ENCODE results near the gene LIX1L.

Gene LIX1L

DNA sequence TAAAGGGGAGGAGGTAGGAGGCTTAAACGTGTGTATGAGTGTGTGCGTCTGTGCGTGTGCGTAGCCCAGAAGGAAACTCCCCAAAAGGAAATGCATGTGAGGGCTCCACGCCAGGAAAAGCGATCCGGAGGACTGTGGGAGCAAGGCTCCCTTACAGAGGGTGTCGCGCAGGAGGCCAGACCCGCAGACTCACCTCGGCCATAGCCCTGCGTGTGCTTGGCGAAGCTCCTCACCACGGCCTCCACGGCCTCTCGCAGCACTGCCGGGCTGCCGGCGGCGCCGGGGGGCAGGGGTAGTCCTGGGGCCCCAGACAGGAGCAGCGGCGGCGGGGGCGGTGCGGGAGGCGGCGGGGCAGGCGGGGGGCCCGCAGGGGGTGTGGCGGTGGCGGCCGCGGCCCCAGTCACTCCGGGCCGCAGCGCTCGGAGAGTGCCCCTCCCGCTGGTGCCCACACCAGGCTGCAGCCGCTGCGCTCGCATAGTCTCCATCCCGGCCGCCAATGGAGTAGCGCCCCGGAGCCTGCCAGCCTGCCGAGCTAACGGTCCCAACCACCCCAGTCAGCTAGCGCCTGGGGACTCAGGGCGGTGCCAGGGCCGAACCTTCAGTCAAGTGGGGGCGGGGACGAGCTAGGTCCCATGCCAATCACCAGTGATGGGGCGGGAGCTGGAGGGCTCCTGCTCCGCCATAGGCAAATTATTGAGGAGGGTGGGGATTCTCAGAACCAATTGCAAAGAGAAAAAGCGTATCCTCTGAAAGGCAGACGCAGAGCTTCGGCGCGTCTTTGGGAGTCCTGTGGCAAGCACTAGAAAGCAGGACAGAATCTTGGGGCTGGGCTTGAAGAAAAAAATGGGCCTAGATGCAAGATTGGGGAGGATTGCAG, at the start of gene LIX1L:
Gene LIX1L (minus strand): TSS at position 575 of the 877 bp plus-strand sequence. CDS start 90 bp downstream, at position 485.
- peak; percentile 96 for DNase-seq

GRCh38 chr1:146001709-146002108, 43.9 kb upstream of the LIX1L start:
- no peak for DNase-seq

GRCh38 chr1:145999321-146000024, 41.7 kb upstream of the LIX1L start:
- no peak for DNase-seq

DNA sequence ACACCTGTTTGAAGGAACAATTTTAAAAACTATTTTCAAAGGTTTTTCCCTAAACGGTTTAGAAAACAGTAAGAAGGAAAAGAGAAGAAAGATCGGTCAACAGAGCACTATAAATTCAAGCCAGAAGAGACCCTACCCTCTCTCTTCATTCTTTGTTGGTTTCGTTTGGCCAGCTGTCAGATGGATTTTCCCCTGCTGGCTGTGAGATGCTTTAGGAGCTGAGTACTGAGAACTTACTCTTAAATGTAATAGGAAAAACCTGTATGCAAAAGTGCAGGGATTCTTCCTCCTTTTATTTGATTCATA, 39.9 kb upstream of the LIX1L start:
- no peak for DNase-seq

- peak; percentile 59 for DNase-seq
Observed at GRCh38 chr1:145997016-145997717, 39.4 kb upstream of the LIX1L start.

DNA sequence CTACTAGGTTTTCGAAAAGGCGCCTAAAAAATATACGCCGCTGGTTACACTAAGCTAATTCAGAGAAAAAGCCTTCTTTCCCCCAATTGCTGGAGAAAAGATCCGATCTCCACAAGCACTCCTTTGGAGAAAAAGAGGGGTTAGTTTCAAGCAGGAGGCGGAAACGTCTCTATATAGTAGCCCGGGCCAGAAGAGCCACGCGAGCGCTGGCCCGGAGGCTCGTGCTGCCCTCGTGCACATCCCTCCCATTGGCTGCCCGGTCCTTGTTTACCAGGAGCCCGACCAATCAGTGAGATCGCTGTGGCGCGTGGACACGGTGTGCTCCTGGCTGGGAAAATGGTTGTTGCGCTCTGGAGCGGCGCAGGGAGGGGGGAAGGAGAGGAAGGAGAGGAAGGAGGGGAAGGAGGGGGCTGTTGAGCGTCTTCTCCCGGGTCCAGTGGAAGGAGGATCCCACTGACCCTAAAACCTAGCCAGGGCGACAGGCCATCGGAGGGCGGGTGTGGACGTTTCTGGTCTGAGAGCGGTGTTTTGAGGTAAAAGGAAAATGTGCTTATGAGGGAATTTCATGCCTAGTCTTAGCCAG, 38.7 kb upstream of the LIX1L start, which contains the start of gene TXNIP:
Gene TXNIP (minus strand): TSS at position 147 of the 583 bp plus-strand sequence. CDS start 313 bp downstream, outside the sequence.
- peak; percentile 92 for DNase-seq

DNA sequence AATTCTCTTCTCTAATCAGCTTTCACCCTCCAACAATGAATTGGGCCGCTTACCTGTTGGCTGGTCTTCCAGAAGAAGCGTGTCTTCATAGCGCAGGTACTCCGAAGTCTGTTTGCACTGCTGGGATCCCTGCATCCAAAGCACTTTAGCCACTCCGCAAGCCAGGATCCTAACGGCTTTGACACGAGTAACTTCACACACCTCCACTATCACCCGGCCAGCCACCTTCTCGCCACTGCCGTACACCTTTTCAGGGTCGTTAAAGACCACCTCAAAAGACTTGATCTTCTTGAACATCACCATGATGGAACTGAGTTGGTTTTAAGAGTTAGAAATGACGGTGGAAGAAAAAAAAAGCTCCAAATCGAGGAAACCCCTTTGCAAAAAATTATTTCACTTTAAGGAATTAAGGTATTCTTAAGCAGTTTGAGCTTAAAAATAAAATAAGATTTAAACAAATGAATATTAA, 38.2 kb upstream of the LIX1L start:
- no peak for DNase-seq

DNA sequence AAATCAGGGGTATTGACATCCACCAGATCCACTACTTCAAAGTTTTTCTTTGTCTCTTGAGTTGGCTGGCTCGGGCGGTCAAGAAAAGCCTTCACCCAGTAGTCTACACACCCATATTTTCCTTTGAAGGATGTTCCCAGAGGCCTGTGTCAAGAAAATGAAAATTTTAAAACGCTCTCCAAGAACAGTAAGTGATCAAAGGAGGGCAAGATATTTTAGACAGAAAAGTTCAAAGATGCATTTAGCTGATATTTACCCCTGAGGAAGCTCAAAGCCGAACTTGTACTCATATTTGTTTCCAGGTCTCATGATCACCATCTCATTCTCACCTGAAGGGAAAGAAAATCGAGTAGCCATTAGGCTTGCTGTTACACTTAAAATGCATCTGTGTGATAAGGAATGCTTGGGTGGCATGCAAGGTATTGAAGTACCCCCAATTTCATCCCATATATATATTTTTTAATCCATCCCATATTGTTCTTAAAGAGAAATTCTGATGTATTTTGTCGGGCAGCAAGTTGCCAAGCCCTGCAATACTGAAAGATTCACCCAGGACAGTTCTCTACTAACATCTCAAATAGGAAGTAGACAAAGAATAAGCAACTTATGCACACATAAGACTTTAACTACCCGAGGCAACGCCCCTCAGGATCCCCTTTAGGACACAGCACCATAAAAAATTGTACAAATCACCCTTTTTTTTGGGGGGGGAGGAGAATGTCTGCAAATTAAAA, 37.5 kb upstream of the LIX1L start:
- no peak for DNase-seq

GRCh38 chr1:145994391-145995120, 36.7 kb upstream of the LIX1L start:
- DNase-seq = peak; percentile 38

DNA sequence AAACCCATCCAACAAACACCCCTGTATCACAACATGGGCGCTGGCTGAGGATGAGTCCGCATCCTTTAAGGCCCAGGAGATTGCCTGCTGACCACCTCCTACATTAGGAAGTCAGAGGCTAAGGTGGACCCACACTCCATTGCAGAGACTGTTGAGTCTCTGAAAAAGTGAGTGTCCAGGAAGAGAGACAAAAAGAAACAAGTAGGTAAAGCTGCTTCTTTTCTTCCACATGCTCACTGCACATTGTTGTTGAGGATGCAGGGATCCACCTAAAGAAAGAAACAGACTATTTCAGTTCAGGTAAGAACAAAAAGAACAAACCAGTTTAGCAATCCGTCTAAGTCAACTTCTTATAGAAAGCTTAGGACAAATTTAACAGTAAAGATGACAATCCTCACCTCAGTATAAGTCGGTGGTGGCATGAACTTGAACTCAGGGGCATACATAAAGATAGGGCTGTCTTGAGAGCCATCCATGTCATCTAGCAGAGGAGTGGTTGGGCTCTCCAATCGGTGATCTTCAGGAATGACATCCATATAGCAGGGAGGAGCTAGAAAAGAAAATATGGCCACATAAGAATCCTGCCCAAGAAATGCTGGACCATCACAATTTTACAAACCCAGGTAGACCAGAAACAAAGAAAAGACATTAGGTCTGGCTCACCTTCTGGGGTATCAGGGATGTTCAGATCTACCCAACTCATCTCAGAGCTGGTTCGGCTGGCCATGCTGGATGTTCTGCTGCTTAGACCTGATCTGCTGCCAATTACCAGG, 36.0 kb upstream of the LIX1L start:
- no peak for DNase-seq

DNA sequence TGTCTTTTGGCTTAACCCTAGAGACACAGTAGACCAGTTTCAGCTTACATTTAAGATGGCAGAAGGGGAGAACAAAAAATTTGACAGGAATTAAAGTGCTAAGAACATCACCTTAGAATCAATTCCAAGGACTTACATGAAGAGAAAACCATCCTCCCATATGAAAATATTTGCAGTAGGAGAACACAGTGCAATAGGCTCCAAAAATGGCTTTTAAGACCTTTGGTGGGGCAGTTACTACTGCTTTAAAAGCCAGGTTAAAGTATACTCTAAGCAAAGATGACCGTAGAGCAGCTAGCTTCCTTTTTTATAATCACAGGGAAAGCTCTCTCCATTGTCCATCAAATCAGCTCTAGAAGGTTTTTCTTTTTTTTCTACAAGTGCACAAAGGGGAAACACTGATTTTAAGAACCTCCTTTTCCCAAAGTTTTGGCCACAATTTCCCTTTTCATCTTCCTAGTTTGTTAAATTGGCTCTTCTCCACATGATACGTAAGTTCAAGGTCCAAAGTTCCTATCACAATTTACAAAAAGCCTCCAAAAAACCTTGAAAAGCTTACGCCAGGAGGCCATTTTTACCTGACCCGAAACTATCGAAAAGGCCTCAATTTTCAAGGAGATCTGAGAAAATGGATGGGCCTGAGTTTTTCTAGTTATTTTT, 35.3 kb upstream of the LIX1L start:
- no peak for DNase-seq

GRCh38 chr1:145992502-145992936, 34.7 kb upstream of the LIX1L start:
- no peak for DNase-seq

DNA sequence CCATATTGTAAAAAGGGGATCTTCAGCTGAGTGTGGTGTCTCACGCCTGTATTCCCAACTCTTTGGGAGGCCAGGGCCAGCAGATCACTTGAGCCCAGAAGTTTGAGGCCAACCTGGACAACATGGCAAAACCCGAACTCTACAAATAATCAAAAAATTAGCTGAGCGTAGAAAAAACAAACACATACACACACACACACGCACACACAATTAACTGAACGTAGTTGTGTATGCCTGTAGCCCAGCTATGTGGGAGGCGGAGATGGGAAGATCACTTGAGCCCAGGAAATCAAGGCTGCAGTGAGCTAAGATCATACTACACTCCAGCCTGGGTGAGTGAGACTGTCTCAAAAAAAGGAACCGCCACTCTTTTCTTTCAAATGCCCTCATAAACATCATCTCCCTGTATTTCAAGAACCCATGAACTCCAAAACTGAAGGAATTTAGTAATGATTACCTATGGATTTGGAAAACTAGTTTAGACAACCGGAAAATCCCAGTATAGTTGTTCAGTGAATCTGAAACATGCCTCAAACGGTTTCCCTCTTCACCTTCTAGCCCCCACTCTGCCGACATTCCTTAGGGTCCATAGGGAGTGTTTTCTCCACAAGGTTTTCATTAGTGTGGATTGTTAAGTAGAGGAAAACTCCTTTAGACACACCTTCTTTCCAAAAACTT, 34.1 kb upstream of the LIX1L start:
- DNase-seq = no peak

GRCh38 chr1:145990249-145990855, 32.5 kb upstream of the LIX1L start:
- no peak for DNase-seq

DNA sequence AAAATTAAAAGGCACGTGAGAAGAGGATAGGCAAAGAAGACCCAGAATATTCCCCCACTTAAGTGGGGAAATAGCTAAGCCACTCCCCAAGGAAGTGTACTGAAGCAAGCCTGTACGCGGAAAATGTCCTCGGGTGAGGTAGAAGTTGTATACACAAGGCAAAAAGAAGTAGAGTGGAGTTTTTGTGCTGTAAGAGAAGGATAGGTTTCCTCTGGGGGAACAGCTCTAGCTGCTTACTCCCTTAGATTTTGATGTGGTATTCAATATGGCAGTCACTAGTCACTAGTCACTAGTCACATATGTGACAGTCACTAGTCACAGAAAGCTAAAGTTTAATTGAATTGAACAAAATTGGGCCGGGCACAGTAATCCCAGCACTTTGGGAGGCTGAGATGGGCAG, 31.0 kb upstream of the LIX1L start:
- DNase-seq = no peak

DNA sequence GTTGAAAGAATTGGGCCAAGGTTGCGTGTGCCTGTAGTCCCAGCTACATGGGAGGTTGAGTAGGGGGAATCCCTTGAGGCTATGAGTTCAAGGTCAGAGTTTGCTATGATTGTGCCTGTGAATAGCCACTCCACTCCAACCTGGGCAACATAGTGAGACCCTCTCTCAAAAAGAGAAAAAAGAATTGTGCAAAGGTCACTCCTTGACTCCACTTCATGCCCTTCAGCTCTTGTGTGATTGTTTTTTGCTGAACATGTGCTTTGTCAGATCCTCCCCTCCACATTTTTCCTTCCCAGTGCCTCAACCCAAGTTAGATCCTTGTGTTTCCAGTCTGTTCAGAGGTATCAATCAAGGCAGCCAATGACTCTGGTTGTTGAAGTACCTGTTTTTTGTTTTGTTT, 30.1 kb upstream of the LIX1L start:
- DNase-seq = no peak

DNA sequence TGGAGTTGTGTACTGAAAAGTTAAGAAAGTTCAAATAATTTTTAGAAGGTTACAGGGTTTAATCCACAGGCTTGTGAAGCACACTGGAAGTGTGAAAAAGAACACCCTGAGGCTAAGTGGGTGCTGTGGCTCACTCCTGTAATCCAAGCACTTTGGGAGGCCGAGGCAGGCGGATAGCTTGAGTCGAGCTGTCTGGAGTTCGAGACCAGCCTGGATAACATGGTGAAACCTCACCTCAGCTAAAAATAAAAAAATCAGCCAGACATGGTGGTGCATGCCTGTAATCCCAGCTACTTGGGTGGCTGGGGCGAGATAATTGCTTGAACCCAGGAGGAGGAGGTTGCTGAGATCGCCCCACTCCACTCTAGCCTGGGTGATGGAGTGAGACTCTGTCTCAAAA, 28.7 kb upstream of the LIX1L start:
- no peak for DNase-seq

DNA sequence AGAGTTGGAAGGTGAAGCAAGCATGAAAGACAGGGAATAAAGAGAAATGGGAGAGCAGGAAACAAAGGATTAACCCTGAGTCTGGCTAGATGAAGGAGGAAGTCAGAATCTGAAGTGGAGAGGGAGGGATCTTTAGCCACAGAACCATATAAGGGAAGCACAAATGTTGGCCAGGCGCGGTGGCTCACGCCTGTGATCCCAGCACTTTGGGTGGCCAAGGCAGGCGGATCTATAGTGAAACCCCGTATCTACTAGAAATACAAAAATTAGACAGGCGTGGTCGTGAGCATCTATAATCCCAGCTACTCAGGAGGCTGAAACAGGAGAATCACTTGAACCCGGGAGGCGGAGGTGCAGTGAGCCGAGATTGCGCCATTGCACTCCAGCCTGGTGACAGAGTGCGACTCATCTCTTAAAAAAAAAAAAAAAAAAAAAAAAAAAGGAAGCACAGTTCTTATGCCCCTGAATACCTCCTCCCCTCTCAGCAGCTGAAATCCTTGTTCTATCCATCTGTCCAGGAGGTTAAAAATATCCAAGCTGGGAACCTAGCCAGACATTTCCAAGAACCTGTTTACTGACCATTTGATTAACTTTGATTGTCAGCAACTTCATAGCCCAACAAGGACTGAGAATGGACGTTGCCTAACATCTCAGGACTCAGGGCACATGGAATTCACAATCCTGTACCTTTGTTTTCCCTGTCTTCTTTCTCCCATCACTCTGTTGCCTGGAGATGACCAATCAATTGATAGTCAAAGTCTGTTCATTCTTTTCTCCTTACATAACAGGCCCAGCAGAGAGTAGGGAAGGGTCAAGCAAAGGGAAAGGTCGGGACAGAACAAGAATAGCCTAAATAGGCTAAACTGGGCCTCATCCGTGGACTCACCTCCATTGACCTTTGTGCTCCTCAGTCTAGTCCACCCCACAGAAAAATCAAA, 28.0 kb upstream of the LIX1L start:
- no peak for DNase-seq

All from activated naive CD4-positive, alpha-beta T cell treated with anti-CD3 and anti-CD28 coated beads, Interleukin-2, amount 50 U/mL, for 16 hours (primary cell).